Suprapubic skin (tissue), 4 donors: ENCODE results near the gene PODXL2. TPM values are rescaled to one million over a fixed set of nuclear protein-coding genes. Genes with fewer than 3 reads are reported as not detected.

Experiments
- DNase-seq, 2 donors: peaks; one replicate each; pipeline ENCODE4 v3.0.0-alpha.2; 2019; ENCODE audit warnings: low spot score in 2 of 2
- H3K27ac ChIP-seq: fragments of 200-600 bp; sonication (generic); one replicate; pipeline ENCODE4 v1.5.1; 2019
- H3K27me3 ChIP-seq: fragments of 200-600 bp; sonication (generic); one replicate; pipeline ENCODE4 v1.5.1; 2019
- H3K36me3 ChIP-seq: fragments of 200-600 bp; sonication (generic); one replicate; pipeline ENCODE4 v1.5.1; 2019
- H3K4me1 ChIP-seq: fragments of 200-600 bp; sonication (generic); one replicate; pipeline ENCODE4 v1.5.1; 2019
- H3K4me3 ChIP-seq: fragments of 200-600 bp; sonication (generic); one replicate; pipeline ENCODE4 v1.5.1; 2019; ENCODE audit warnings: mild to moderate bottlenecking
- H3K9me3 ChIP-seq: fragments of 200-600 bp; sonication (generic); one replicate; pipeline ENCODE4 v1.5.1; 2019
- EP300 ChIP-seq: sonication (generic); formaldehyde crosslinking; IDR thresholded peaks from one replicate; pipeline ENCODE4 v1.6.1; 2017; ENCODE audit warnings: antibody characterized with exemption
- POLR2A ChIP-seq, 2 donors: fragments of 450-650 bp; IDR thresholded peaks; one replicate each; pipeline ENCODE4 v1.6.1; 2017; ENCODE audit warnings: antibody characterized with exemption in 2 of 2, mild to moderate bottlenecking in 2 of 2, moderate library complexity in 2 of 2
- POLR2AphosphoS5 ChIP-seq, 3 donors: sonication (generic); formaldehyde crosslinking; IDR thresholded peaks; one replicate each; pipeline ENCODE4 v1.6.1; 2017; ENCODE audit warnings: antibody characterized with exemption in 3 of 3
- WGBS: methylation state at CpG from one replicate; pipeline ENCODE4 v1.1.5; 2018; 5-methylcytosine and 5-hydroxymethylcytosine counted together
- total RNA-seq, 4 donors: library from RNA; depleted of rRNA; stranded (reverse); fragments of >200 nt; gene quantifications; one replicate each; pipeline ENCODE4 v1.1.0, GENCODE V29; 2016
- TF ChIP-seq, protein P1 (sequence below), 2 donors: fragments of 200-600 bp in 1 of 2; fragments of 450-650 bp in 1 of 2; sonication (generic) in 1 of 2; IDR thresholded peaks; one replicate each; pipeline ENCODE4 v1.5.1; 2016 to 2019; ENCODE audit warnings: antibody characterized with exemption in 2 of 2, mild to moderate bottlenecking in 1 of 2, moderate library complexity in 1 of 2

The PODXL2 gene
- total RNA-seq, 4 donors from 2014 or later, result 8.0 to 15.4 (median 11.2) TPM

DNA sequence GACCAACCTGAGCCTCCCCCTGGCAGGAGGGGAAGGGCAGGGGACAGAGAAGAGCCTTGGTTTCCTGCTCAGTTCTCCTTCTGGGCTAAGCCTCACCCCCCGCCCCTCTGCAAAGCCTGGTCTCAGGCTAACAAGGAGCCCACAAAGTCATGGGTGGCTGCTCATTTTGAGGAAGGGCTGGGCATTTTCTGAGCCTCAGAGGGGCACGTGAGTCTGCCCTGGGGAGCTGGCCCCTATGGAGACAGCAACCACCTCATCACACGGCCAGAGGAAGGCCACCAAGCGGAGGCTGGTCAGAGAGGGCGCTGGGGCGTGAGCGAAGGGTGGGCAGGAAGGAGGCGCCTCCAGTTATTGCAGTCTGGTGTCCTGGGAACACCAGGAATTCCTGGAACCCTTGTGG, 62.5 kb downstream of the PODXL2 start:
- H3K4me3 ChIP-seq, result no peak overlapping the region
- no peaks in the 10 kb centered on the region for H3K27me3 ChIP-seq
- H3K4me1 ChIP-seq, result peaks cover 12% of the 10 kb centered on the region
- TF ChIP-seq POLR2AphosphoS5 (IDR thresholded peaks at IDR 0.05), result no peak
- TF ChIP-seq, protein P1, sequence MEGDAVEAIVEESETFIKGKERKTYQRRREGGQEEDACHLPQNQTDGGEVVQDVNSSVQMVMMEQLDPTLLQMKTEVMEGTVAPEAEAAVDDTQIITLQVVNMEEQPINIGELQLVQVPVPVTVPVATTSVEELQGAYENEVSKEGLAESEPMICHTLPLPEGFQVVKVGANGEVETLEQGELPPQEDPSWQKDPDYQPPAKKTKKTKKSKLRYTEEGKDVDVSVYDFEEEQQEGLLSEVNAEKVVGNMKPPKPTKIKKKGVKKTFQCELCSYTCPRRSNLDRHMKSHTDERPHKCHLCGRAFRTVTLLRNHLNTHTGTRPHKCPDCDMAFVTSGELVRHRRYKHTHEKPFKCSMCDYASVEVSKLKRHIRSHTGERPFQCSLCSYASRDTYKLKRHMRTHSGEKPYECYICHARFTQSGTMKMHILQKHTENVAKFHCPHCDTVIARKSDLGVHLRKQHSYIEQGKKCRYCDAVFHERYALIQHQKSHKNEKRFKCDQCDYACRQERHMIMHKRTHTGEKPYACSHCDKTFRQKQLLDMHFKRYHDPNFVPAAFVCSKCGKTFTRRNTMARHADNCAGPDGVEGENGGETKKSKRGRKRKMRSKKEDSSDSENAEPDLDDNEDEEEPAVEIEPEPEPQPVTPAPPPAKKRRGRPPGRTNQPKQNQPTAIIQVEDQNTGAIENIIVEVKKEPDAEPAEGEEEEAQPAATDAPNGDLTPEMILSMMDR (IDR thresholded peaks at IDR 0.05), result no peak
- no peak for TF ChIP-seq POLR2A (IDR thresholded peaks at IDR 0.05)
- no peak for TF ChIP-seq EP300
- 93% methylated on average over 8 of the region's 8 CpGs for WGBS
- H3K9me3 ChIP-seq, result no peaks in the 10 kb centered on the region
- peaks cover 7% of the 10 kb centered on the region for H3K36me3 ChIP-seq
- DNase-seq, result peak in 1 of 2 donors; percentile 57
- H3K27ac ChIP-seq, result no peak overlapping the region

DNA sequence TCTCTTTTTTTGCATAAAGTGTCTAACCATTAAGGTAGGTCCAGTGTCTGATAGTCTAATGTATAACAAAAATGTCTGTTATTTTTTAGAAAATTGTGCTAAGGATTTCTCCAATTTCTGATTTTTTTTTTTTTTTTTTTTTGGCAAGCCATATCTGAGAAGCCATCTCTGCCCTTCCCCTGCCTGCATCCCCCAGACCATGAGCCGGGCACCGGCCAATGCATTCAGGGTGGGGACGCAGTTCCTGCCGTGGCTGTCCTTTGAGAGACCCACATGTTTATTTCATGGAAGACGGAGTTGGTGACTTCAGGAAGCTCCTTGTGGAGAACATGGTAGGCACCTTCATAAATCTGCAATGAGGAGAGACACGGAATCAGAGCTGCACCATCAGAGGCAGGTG, 63.0 kb downstream of the PODXL2 start:
- H3K4me1 ChIP-seq, result peaks cover 17% of the 10 kb centered on the region
- H3K4me3 ChIP-seq, result no peak overlapping the region
- no peaks in the 10 kb centered on the region for H3K27me3 ChIP-seq
- no peak for DNase-seq
- TF ChIP-seq POLR2AphosphoS5 (IDR thresholded peaks at IDR 0.05) (no peak), POLR2A (IDR thresholded peaks at IDR 0.05) (no peak), EP300 (no peak)
- TF ChIP-seq, protein P1 (IDR thresholded peaks at IDR 0.05), result no peak
- no peak overlapping the region for H3K27ac ChIP-seq
- 86% methylated on average over 5 of the region's 6 CpGs for WGBS
- H3K36me3 ChIP-seq, result peaks cover 7% of the 10 kb centered on the region
- H3K9me3 ChIP-seq, result no peaks in the 10 kb centered on the region

DNA sequence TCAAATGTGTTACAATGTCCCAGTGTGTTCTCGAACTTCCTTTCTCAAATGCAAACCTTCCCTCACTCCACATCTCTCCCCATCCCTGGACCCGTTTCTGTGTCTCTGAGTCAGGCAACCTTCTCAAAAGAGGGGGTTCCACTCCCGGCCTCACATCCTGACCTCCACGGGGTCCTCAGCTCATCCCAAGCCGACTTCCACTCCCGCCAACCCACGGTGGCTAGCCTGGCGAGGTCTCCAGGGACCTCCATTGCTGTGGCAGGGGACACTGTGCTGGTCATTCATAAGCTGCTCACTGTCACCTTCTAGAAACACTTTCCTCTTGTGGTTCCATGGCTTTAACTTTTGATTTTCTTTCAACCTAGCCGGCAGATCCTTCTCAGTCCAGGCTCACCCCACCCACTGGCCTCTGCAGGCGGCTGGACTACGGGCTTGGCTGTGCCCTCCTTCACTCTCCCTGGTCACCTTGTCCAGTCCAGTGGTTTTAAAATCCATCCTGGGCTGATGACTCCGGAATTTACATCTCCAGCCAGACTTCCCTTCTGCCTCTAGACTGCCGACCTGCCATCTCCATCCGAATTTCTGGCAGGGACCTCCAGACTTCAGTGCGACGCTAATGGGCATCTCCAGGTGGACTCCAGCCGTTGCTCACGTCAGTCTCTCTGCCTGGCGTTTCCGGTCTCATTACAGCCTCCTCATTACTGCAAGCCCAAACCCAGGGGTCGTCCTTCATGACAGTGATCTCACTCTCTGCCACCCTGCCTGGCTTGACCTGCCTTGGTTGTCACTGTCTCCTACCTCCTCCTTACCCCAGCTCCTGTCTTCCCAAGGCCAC, 63.7 kb downstream of the PODXL2 start:
- H3K27ac ChIP-seq, result no peak overlapping the region
- H3K36me3 ChIP-seq, result peaks cover 7% of the 10 kb centered on the region
- no peak for TF ChIP-seq EP300
- no peak for TF ChIP-seq POLR2AphosphoS5 (IDR thresholded peaks at IDR 0.05)
- TF ChIP-seq, protein P1 (IDR thresholded peaks at IDR 0.05), result no peak
- no peak for TF ChIP-seq POLR2A (IDR thresholded peaks at IDR 0.05)
- no peak overlapping the region for H3K4me3 ChIP-seq
- H3K4me1 ChIP-seq, result peaks cover 25% of the 10 kb centered on the region
- H3K27me3 ChIP-seq, result no peaks in the 10 kb centered on the region
- DNase-seq, result no peak
- H3K9me3 ChIP-seq, result no peaks in the 10 kb centered on the region
- 88% methylated on average over 21 of the region's 21 CpGs for WGBS

DNA sequence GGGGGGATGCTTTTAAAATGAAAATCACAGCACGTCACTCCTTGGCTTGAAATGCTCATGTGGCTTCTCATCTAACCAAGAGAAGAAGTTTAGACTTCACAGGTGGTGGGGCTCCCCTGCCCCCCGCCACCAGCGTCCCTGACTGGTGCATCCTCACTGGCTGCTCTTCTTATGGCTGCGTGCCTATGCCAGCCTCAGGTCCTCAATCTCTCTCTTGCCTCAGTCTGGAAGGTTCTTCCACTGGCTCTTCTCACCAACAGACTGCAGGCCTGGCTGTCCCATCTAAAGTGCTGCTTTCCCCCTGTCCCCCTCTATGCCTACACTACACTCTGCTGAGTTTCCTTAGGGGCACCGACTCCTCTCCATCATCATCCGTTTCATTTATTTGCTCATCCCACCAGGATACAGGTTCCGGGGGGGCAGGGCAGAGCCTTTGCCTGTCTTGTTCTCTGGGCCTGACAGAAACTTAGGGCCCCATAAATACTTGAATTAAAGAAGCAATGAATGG, 64.4 kb downstream of the PODXL2 start:
- WGBS, result 83% methylated on average over 7 of the region's 7 CpGs
- Histone ChIP-seq H3K4me1 (peaks cover 31% of the 10 kb centered on the region), H3K27me3 (no peaks in the 10 kb centered on the region), H3K36me3 (peaks cover 7% of the 10 kb centered on the region), H3K4me3 (no peak overlapping the region), H3K9me3 (no peaks in the 10 kb centered on the region), H3K27ac (no peak overlapping the region)
- TF ChIP-seq POLR2A (IDR thresholded peaks at IDR 0.05) (no peak), POLR2AphosphoS5 (IDR thresholded peaks at IDR 0.05) (no peak), EP300 (no peak)
- TF ChIP-seq, protein P1 (IDR thresholded peaks at IDR 0.05), result no peak
- DNase-seq, result no peak

DNA sequence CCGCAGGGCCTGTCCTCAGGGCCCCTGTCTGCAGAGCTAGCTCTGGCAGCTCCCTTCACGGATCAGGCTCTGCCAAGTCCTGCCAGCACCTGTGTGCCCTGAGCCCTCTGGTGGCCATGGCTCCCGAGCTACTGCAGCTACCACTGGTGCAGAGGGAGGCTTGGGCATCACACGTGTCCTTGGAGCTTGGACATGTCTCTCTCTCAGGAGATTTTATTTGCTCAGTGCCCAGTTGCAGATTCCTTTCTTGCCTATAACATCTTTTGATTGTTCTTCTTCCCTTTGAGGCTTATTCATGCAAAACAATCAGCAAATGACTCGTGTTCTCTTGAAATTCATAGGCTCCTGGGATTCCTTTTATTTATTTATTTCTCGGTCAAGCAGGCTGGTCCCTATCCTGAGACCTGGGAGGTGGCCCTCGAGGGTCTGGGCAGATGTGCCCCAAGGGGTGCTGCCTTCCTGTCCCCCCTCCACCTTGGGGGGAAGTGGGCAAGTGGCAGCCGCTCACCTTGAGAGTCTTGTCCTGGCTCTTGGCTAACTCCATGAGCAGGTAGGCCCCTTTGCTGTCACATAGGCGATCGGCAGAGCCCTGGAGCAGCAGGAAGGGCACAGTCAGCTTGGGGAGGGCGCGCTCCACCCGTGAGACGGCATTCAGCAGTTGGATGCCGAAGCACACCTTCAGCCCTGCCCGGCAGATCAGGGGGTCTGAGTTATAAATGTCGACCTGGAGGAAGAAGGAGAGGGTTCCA, 65.7 kb downstream of the PODXL2 start:
- TF ChIP-seq, protein P1 (IDR thresholded peaks at IDR 0.05), result peak in 1 of 2 donors; percentile 32
- TF ChIP-seq POLR2A (IDR thresholded peaks at IDR 0.05), result no peak
- TF ChIP-seq POLR2AphosphoS5 (IDR thresholded peaks at IDR 0.05), result no peak
- TF ChIP-seq EP300, result no peak
- WGBS, result 85% methylated on average over 15 of the region's 17 CpGs
- H3K27me3 ChIP-seq, result no peaks in the 10 kb centered on the region
- no peaks in the 10 kb centered on the region for H3K9me3 ChIP-seq
- peaks cover 38% of the 10 kb centered on the region for H3K4me1 ChIP-seq
- no peak for DNase-seq
- no peak overlapping the region for H3K4me3 ChIP-seq
- no peak overlapping the region for H3K27ac ChIP-seq
- peaks cover 7% of the 10 kb centered on the region for H3K36me3 ChIP-seq
